Peyer's patch (tissue), 4 donors: ENCODE results near the gene ST6GALNAC4.

Experiments used
- CTCF ChIP-seq, 6 experiments: fragments of 450-650 bp in 4 of 6; fragments of 200-600 bp in 2 of 6; sonication (generic) in 1 of 6; IDR thresholded peaks; one replicate each; pipeline ENCODE4 v1.5.1; 2017 to 2019; ENCODE audit warnings: antibody characterized with exemption in 6 of 6, mild to moderate bottlenecking in 3 of 6, moderate library complexity in 1 of 6
- POLR2A ChIP-seq, 2 donors: fragments of 450-650 bp; IDR thresholded peaks; one replicate each; pipeline ENCODE4 v1.5.1; 2017; ENCODE audit warnings: antibody characterized with exemption in 2 of 2, mild to moderate bottlenecking in 2 of 2, moderate library complexity in 2 of 2

- no peak for TF ChIP-seq CTCF (IDR thresholded peaks at IDR 0.05)
- TF ChIP-seq POLR2A (IDR thresholded peaks at IDR 0.05) = no peak
Measured at GRCh38 chr9:127954831-127955293, 38.0 kb upstream of the ST6GALNAC4 start.
